D341Med (cell line): Measurements from ENCODE around the gene CRYAA.
"Not testable (repeated sequence)": the region's sequence is repeated elsewhere in the genome, so short reads cannot be mapped to it uniquely, and the experiment has no call there.

ENCODE experiments used
- DNase-seq: peaks from one replicate; pipeline ENCODE4 v3.0.0; 2012; ENCODE audit warnings: low spot score

CRYAA gene

GRCh38 chr21:43177043-43177906, 8.5 kb downstream of the CRYAA start:
- DNase-seq, result not testable (repeated sequence)

DNA sequence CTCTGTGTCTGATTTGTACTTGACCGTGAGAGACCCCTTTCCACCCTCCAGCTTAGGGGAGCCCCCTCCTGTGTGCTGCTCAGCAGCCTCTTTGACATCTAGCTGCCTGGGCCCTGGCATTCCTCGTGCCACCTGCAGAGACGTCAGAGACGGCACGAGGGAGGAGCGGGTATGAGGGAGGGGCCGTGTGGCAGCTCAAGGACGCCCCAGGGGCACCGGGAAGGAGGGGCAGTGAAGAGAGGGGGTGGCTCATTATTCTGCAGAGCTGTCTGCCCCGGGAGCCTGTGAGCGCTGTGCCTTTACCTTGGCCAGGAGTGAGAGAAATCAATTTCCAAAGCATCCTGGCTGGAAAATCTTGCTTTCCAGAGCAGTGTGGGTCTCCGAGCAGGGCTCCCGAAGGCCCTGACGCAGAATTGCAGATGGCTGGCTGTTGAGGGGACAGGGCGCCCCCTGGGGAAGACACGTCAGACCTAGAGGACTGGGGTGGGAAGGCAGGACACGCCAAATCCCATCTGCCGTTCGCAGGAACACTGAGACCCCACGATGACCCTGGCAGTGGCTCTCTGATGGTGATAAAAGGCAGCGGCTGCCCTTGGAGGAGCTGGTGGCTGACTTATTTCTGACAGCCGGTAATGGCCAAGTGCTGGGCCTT, 9.5 kb downstream of the CRYAA start:
- DNase-seq, result not testable (repeated sequence)

- DNase-seq, result not testable (repeated sequence)
Observed at GRCh38 chr21:43181033-43181432, 12.2 kb downstream of the CRYAA start.

GRCh38 chr21:43187268-43187667, 18.5 kb downstream of the CRYAA start:
- DNase-seq, result not testable (repeated sequence)

DNA sequence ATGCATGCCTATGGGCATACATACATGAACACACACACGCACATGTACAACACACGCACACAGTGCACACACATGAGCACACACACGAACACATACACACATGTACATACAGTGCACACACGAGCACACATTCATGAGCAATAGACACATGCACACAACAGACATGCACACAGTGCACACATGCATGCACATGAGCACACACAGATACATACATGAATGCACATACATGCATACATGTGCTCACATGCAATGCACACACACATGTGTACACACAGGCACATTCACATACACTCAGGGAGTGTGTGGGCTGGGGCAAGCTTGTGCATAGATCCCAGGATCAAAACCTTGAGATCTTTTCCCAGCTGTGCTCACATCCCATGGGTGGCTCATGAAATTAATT, 18.9 kb downstream of the CRYAA start:
- no peak for DNase-seq

DNA sequence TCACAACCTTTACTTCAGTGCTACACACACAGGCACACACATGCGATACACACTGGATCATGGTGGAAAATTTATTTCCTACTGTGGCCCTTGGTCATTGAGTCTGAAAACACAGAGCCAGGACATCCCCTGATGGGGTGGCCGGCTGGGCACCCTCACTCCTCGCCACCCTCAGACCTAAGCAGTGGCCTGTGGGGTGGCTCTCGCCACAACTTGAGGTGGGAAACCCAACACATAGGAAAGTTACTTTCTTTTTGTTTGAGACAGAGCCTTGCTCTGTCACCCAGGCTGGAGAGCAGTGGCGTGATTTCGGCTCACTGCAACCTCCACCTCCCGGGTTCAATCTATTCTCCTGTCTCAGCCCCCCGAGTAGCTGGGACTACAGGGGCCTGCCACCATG, 19.4 kb downstream of the CRYAA start:
- DNase-seq, result peak; percentile 14

- DNase-seq, result peak; percentile 31
Observed at GRCh38 chr21:43188592-43189210, 19.9 kb downstream of the CRYAA start.

GRCh38 chr21:43189936-43190335, 21.1 kb downstream of the CRYAA start:
- no peak for DNase-seq

GRCh38 chr21:43190544-43190943, 21.7 kb downstream of the CRYAA start:
- peak; percentile 30 for DNase-seq

DNA sequence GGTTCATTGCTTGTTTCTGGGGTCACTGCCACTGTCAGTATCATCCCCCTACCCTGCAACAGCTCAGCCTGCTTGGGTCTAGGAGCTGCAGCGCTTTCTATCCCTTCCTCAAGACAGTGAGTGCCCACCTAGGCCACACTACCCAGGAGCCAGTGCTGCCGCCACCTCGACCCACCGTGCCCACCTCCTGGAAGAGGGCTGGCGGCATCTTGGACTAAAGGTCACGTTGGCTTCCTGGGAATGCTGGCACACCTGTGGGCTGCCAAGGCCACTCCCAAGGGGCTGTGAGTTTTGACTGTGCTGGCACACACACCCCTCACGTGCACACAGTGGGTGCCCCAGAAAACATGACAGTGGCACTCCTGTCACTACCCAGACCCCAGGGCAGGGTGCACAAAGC, 22.1 kb downstream of the CRYAA start:
- peak; percentile 17 for DNase-seq

DNA sequence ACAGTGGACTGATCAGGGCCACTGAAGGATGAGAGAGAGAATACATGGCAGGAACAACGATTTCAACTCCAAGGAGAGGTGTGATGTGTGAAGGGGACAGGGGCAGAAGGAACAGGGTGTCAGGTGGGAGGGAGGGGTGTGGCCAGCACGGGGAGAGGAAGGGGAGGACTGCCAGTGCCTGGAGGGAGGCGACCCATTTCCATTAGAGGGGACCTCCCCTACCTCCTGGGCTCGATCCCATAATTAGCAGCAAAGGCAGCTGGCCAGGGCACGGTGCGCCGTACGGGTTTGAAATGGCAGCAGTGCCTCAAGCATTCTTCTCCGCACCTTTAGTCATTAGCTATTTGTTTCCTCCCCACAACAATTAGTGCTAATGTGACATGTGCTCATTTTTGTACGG, 22.7 kb downstream of the CRYAA start:
- DNase-seq, result peak; percentile 14

- DNase-seq, result no peak
Observed at GRCh38 chr21:43191971-43192370, 23.2 kb downstream of the CRYAA start.

GRCh38 chr21:43192501-43193081, 23.8 kb downstream of the CRYAA start:
- DNase-seq, result peak; percentile 9

GRCh38 chr21:43193088-43193650, 24.4 kb downstream of the CRYAA start:
- no peak for DNase-seq

- peak; percentile 20 for DNase-seq
Observed at GRCh38 chr21:43193651-43194302, 25.0 kb downstream of the CRYAA start.

- peak; percentile 14 for DNase-seq
Observed at GRCh38 chr21:43194303-43195120, 25.7 kb downstream of the CRYAA start.

DNA sequence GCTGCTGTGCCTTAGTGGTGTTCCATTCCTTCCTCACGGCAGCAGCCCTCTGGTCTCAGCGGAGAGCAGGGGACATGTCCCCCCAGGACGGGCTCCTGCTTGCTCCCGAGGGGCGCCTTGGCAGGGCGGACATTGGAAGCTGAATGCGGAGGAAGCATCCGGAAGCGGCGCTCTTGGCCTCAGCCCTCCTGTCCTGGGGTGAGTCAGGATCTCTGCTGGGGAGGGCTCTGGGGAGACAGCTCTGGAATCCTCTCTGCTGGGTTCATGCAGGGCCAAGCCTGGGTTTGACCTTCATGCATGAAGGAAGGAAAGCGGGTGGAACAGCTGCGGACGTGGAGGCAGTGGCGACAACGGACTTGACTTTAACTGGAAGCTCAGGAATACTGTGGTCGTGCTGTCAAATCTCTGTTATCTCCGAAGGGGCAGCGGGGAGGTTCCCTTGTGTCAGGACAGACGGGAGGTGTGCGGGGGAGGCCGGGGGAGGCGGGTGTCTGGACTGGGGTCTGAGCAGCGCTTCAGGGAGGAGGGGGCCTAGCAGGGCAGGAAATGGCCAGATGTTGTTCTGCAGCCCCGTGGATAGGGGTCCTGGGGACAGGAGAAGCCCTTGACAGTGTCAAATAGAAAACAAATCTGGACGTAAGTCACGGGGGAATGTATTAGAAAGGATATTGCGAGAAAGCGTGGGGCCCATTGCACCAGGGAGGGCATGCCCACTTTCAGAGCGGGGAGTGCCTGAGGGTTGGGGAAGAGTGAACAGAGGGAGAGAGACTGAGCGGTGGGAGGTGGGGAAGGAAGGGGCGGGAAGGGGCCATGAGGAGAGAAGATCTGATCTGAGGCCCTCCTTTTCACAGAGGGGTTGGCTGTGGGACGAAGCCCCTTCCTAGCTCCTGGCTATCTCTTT, 26.6 kb downstream of the CRYAA start:
- peak; percentile 18 for DNase-seq

GRCh38 chr21:43196826-43197225, 28.0 kb downstream of the CRYAA start:
- peak; percentile 23 for DNase-seq

DNA sequence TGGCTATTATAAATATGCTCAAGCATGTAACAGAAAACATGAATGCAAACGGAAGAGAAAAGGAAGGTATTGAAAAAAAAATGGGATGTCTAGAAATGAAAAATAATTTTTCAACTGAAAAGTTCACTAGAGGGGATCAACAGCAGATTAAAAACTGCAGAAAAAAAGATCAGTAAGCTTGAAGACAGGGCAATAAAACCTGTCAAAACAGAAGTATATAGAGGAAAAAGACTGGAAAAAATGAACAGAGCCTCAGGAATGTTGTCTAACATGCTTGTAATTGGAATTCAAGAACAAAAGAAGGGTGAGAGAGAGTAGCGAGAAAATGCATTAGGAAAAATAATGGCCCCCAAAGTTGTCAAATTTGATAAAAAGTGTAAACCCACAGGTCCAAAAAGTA, 29.6 kb downstream of the CRYAA start:
- no peak for DNase-seq

GRCh38 chr21:43201491-43201890, 32.7 kb downstream of the CRYAA start:
- DNase-seq, result no peak
